Astrocyte (in vitro differentiated cells and primary cell): ENCODE results near the gene GALNT1. TPM values are rescaled to one million over a fixed set of nuclear protein-coding genes. Genes with fewer than 3 reads are reported as not detected.

Source experiments
- DNase-seq: peaks from one replicate; pipeline ENCODE4 v3.0.0-alpha.2; 2010; ENCODE audit warnings: low read depth
- FAIRE-seq: peaks from 2 replicates; lab custom pipeline; 2011; peaks lifted over from hg19 to GRCh38; lab: Jason Lieb, UNC
- H2AFZ ChIP-seq: 2 replicates; pipeline ENCODE4 v1.6.0; 2012; ENCODE audit warnings: low read depth, low read length, inconsistent platforms
- H3K27ac ChIP-seq: 2 replicates; pipeline ENCODE4 v1.5.1; 2011; ENCODE audit warnings: low read depth, low read length, inconsistent platforms
- H3K27me3 ChIP-seq: 2 replicates; pipeline ENCODE4 v1.6.0; 2011; ENCODE audit warnings: low read length, inconsistent platforms; ENCODE audit not compliant: insufficient read depth
- H3K36me3 ChIP-seq: 2 replicates; pipeline ENCODE4 v1.5.1; 2011; ENCODE audit warnings: low read length, inconsistent platforms; ENCODE audit not compliant: insufficient read depth
- H3K4me1 ChIP-seq: 2 replicates; pipeline ENCODE4 v1.5.1; 2011; ENCODE audit warnings: low read length, inconsistent platforms; ENCODE audit not compliant: insufficient read depth
- H3K4me2 ChIP-seq: 2 replicates; pipeline ENCODE4 v1.6.0; 2012; ENCODE audit warnings: low read length, inconsistent platforms
- H3K4me3 ChIP-seq: 2 replicates; pipeline ENCODE4 v1.5.1; 2011; ENCODE audit warnings: low read depth, mild to moderate bottlenecking, low read length, inconsistent platforms; ENCODE audit not compliant: insufficient read depth
- H3K79me2 ChIP-seq: 2 replicates; pipeline ENCODE4 v1.6.0; 2012; ENCODE audit warnings: mild to moderate bottlenecking, low read length, inconsistent platforms; ENCODE audit not compliant: insufficient read depth
- H3K9ac ChIP-seq: 2 replicates; pipeline ENCODE4 v1.6.0; 2012; ENCODE audit warnings: mild to moderate bottlenecking, low read length, inconsistent platforms
- H3K9me3 ChIP-seq: 2 replicates; pipeline ENCODE4 v1.5.1; 2012; ENCODE audit warnings: low read depth, mild to moderate bottlenecking, low read length, inconsistent platforms; ENCODE audit not compliant: insufficient read depth
- H4K20me1 ChIP-seq: 2 replicates; pipeline ENCODE4 v1.6.0; 2012; ENCODE audit warnings: low read length, inconsistent platforms; ENCODE audit not compliant: insufficient read depth
- H3K27ac Mint-ChIP-seq: one replicate; pipeline ENCODE4 v1.8.0; 2021; ENCODE audit warnings: mild to moderate bottlenecking, mixed read lengths; ENCODE audit not compliant: unreplicated experiment
- H3K27me3 Mint-ChIP-seq: one replicate; pipeline ENCODE4 v1.8.0; 2021; ENCODE audit warnings: low read depth, mixed read lengths; ENCODE audit not compliant: unreplicated experiment
- H3K36me3 Mint-ChIP-seq: one replicate; pipeline ENCODE4 v1.8.0; 2021; ENCODE audit warnings: low read depth, mixed read lengths; ENCODE audit not compliant: unreplicated experiment
- H3K4me1 Mint-ChIP-seq: one replicate; pipeline ENCODE4 v1.8.0; 2021; ENCODE audit warnings: low read depth, mixed read lengths; ENCODE audit not compliant: unreplicated experiment
- H3K4me3 Mint-ChIP-seq: one replicate; pipeline ENCODE4 v1.8.0; 2021; ENCODE audit warnings: mild to moderate bottlenecking, moderate library complexity, mixed read lengths; ENCODE audit not compliant: unreplicated experiment
- H3K9me3 Mint-ChIP-seq: one replicate; pipeline ENCODE4 v1.8.0; 2021; ENCODE audit warnings: mild to moderate bottlenecking, mixed read lengths; ENCODE audit not compliant: unreplicated experiment
- EZH2 ChIP-seq: IDR thresholded peaks from 2 replicates; pipeline ENCODE4 v1.6.1; 2012; ENCODE audit warnings: mild to moderate bottlenecking, low read length, inconsistent platforms; ENCODE audit not compliant: insufficient read depth
- total RNA-seq: library from RNA; stranded (reverse); gene quantifications from 2 replicates; pipeline ENCODE4 v1.2.1, GENCODE V29; 2021
- TF ChIP-seq, protein P1 (sequence below): IDR thresholded peaks from 2 replicates; pipeline ENCODE4 v1.5.1; 2011; ENCODE audit warnings: low read depth, mild to moderate bottlenecking, inconsistent platforms, low read length, moderate library complexity; ENCODE audit not compliant: insufficient read depth

Gene GALNT1
- total RNA-seq, 1 donor from 2014 or later, result 127 TPM

DNA sequence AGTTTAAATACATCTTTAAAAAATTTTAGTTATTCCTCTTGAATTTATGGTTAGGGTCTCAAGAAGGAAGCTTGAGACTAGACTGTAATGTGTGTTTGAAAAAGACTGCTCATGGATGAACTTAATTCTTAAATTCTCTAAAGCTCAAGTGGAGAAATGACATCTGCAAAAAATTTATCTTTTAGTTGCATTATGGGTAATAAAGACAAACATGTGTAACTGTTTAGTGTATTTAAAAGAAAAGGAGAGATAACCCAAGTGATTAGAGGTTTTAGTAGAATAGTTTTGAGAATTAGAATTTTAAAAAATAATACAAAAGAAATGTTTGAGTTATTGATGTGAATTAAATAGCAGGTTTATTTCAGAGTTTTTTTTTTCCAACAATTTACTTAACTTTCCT, 36.7 kb downstream of the GALNT1 start:
- H3K36me3 ChIP-seq, result no peaks in the 10 kb centered on the region
- no peaks in the 10 kb centered on the region for H3K27me3 ChIP-seq
- TF ChIP-seq, protein P1, sequence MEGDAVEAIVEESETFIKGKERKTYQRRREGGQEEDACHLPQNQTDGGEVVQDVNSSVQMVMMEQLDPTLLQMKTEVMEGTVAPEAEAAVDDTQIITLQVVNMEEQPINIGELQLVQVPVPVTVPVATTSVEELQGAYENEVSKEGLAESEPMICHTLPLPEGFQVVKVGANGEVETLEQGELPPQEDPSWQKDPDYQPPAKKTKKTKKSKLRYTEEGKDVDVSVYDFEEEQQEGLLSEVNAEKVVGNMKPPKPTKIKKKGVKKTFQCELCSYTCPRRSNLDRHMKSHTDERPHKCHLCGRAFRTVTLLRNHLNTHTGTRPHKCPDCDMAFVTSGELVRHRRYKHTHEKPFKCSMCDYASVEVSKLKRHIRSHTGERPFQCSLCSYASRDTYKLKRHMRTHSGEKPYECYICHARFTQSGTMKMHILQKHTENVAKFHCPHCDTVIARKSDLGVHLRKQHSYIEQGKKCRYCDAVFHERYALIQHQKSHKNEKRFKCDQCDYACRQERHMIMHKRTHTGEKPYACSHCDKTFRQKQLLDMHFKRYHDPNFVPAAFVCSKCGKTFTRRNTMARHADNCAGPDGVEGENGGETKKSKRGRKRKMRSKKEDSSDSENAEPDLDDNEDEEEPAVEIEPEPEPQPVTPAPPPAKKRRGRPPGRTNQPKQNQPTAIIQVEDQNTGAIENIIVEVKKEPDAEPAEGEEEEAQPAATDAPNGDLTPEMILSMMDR, result no peak
- TF ChIP-seq EZH2, result no peak
- no peak overlapping the region for H2AFZ ChIP-seq
- FAIRE-seq, result no peak
- H3K4me1 Mint-ChIP-seq, result peaks cover 10% of the 10 kb centered on the region
- H3K36me3 Mint-ChIP-seq, result no peaks in the 10 kb centered on the region
- H3K27ac ChIP-seq, result no peak overlapping the region
- no peak overlapping the region for H3K4me3 ChIP-seq
- no peaks in the 10 kb centered on the region for H3K9me3 ChIP-seq
- H3K4me1 ChIP-seq, result peaks cover 30% of the 10 kb centered on the region
- peak overlapping the region; percentile 64 for H3K4me2 ChIP-seq
- no peaks in the 10 kb centered on the region for H3K27me3 Mint-ChIP-seq
- no peaks in the 10 kb centered on the region for H3K9me3 Mint-ChIP-seq
- peak overlapping the region; percentile 36 for H3K9ac ChIP-seq
- no peak overlapping the region for H3K4me3 Mint-ChIP-seq
- peaks cover 91% of the 10 kb centered on the region for H3K79me2 ChIP-seq
- H3K27ac Mint-ChIP-seq, result no peak overlapping the region
- peaks cover 17% of the 10 kb centered on the region for H4K20me1 ChIP-seq
- no peak for DNase-seq

DNA sequence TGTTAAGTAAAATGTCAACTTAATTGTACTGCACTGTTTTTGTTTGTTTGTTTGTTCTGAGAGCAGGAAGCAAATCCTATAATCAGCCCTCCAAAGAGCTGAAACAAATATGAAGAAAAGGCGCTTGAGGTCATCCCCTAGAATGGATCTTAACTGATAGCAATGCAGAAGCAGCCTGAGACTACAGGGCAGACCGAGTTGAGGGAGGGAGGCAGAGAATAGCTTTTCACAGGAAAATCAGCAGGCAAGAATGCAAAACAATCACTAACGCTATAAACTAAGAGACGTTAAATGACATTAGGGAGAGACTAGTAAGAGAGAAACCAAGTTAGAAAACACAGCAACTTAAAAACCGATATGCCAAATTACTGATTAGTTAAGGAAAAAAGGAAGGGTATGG, 37.2 kb downstream of the GALNT1 start:
- H4K20me1 ChIP-seq, result peaks cover 21% of the 10 kb centered on the region
- no peak overlapping the region for H3K27ac Mint-ChIP-seq
- no peak overlapping the region for H3K4me3 Mint-ChIP-seq
- no peak for DNase-seq
- no peaks in the 10 kb centered on the region for H3K9me3 ChIP-seq
- H3K27me3 ChIP-seq, result no peaks in the 10 kb centered on the region
- peaks cover 12% of the 10 kb centered on the region for H3K4me1 Mint-ChIP-seq
- no peak overlapping the region for H3K4me3 ChIP-seq
- peaks cover 91% of the 10 kb centered on the region for H3K79me2 ChIP-seq
- H3K27me3 Mint-ChIP-seq, result no peaks in the 10 kb centered on the region
- no peaks in the 10 kb centered on the region for H3K36me3 ChIP-seq
- H3K4me1 ChIP-seq, result peaks cover 30% of the 10 kb centered on the region
- no peaks in the 10 kb centered on the region for H3K36me3 Mint-ChIP-seq
- H3K4me2 ChIP-seq, result peak overlapping the region; percentile 64
- H2AFZ ChIP-seq, result no peak overlapping the region
- TF ChIP-seq EZH2, result no peak
- TF ChIP-seq, protein P1, result no peak
- peak; percentile 5 for FAIRE-seq
- H3K9me3 Mint-ChIP-seq, result no peaks in the 10 kb centered on the region
- H3K9ac ChIP-seq, result peak overlapping the region; percentile 36
- peak overlapping the region; percentile 2 for H3K27ac ChIP-seq

DNA sequence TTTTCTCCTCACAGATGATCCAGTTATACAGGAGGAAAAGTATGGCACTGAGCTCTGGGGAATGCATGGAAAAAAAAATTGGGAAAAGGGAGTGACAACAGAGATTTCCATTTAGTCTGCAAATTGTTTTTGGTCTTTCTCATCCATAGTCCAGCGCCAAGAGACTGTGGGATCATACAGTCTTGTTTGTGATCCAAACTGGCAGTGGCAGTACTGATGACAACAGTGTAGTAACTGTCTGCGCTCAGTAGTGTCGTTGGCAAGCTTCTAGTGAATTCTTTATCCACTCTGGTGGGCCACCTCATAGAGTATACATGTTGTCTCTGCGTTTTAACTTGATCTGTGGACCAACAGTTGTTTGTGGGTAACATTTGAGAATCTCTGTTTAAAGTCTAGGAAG, 37.9 kb downstream of the GALNT1 start:
- Mint-ChIP-seq H3K36me3 (no peaks in the 10 kb centered on the region), H3K4me1 (peaks cover 16% of the 10 kb centered on the region), H3K9me3 (no peaks in the 10 kb centered on the region), H3K4me3 (no peak overlapping the region), H3K27ac (peak overlapping the region; percentile 15), H3K27me3 (no peaks in the 10 kb centered on the region)
- H3K36me3 ChIP-seq, result no peaks in the 10 kb centered on the region
- peaks cover 27% of the 10 kb centered on the region for H4K20me1 ChIP-seq
- H3K9ac ChIP-seq, result peak overlapping the region; percentile 36
- no peaks in the 10 kb centered on the region for H3K9me3 ChIP-seq
- H3K4me2 ChIP-seq, result no peak overlapping the region
- FAIRE-seq (no peak), DNase-seq (peak; percentile 29)
- H3K4me1 ChIP-seq, result peaks cover 30% of the 10 kb centered on the region
- no peak overlapping the region for H3K4me3 ChIP-seq
- no peaks in the 10 kb centered on the region for H3K27me3 ChIP-seq
- TF ChIP-seq, protein P1, result no peak
- no peak for TF ChIP-seq EZH2
- peaks cover 91% of the 10 kb centered on the region for H3K79me2 ChIP-seq
- H3K27ac ChIP-seq, result no peak overlapping the region
- H2AFZ ChIP-seq, result no peak overlapping the region
